AG04449 (cell line): ENCODE measurements around the gene COL23A1.

Experiments used
- CTCF ChIA-PET: fragments of 350-600 bp; formaldehyde crosslinking; extraction: SDS; loops from one replicate; lab custom pipeline; 2021; ENCODE audit warnings: antibody characterized with exemption; lab: Yijun Ruan, JAX
- POLR2A ChIA-PET: fragments of 400-600, 350-600 bp; formaldehyde crosslinking; extraction: SDS; loops from one replicate; lab custom pipeline; 2020; ENCODE audit warnings: antibody characterized with exemption, inconsistent platforms; lab: Yijun Ruan, JAX
- DNase-seq: peaks from one replicate; pipeline ENCODE4 v3.0.0-alpha.2; 2010; ENCODE audit warnings: low read depth, low spot score
- H3K4me3 ChIP-seq: 2 replicates; pipeline ENCODE4 v1.5.1; 2011; ENCODE audit warnings: low read depth, mild to moderate bottlenecking, control low read depth, low read length
- CTCF ChIP-seq: IDR thresholded peaks from one replicate; pipeline ENCODE4 v1.5.1; 2011; ENCODE audit warnings: mild to moderate bottlenecking, moderate library complexity, low read length, control low read depth, inconsistent platforms; ENCODE audit not compliant: insufficient read depth; ENCODE audit errors: missing control alignments

The COL23A1 gene

GRCh38 chr5:178422400-178422775, 167.8 kb downstream of the COL23A1 start:
- ChIA-PET CTCF (no interaction called here), POLR2A (no interaction called here)
- no peak for DNase-seq
- TF ChIP-seq CTCF = no peak
- H3K4me3 ChIP-seq = no peak overlapping the region

DNA sequence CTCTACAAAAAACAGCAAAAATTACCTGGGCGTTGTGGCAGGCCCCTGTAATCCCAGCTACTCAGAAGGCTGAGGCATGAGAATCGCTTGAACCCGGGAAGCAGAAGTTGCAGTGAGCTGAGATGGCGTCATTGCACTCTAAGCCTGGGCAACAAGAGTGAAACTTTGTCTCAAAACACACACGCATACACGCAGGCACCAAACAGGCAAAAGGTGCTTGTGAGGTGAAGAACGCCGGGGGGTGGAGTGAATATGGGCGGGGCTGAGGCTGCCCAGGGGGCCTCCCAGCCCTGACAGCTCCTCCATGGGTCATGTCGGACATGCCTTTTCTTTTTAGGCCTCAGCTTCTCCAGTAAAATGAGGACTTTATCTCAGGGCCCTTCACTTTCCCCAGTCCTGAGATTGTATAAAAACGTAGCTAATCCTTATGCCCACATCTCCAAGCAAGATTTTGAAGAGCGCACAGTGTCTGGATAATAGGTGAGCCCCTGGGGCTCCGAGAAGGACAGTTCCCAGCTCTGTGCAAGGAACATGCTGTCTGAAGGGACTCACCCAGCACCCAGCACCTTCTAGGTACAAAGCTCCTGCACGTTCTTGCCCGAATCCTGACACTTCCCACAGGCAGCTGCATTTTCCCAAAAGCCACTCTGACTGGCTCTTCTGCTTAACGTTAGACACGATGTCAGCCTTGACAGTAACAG, 168.3 kb downstream of the COL23A1 start:
- no peak overlapping the region for H3K4me3 ChIP-seq
- ChIA-PET CTCF (no interaction called here), POLR2A (no interaction called here)
- no peak for DNase-seq
- no peak for TF ChIP-seq CTCF

- ChIA-PET CTCF (no interaction called here), POLR2A (no interaction called here)
- DNase-seq = no peak
- H3K4me3 ChIP-seq = no peak overlapping the region
- no peak for TF ChIP-seq CTCF
Observed at GRCh38 chr5:178421128-178421527, 169.1 kb downstream of the COL23A1 start.

DNA sequence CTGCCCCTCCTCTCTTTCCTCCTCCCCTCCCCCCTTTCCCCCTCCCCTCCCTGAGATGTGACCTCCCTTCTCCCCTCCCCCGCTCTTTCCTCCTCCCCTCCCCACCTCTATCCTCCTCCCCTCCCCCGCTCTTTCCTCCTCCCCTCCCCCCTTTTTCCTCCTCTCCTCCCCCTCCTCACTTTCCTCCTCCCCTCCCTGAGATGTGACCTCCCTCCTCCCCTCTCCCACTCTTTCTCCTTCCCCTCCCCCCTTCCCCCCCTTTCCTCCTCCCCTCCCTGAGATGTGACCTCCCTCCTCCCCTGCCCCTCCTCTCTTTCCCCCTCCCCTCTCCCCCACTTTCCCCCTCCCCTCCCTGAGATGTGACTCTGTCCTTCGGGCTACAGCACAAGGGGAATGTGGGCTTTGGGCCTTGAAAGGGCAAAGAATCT, 169.8 kb downstream of the COL23A1 start:
- POLR2A ChIA-PET = no interaction called here
- TF ChIP-seq CTCF = no peak
- H3K4me3 ChIP-seq = no peak overlapping the region
- no peak for DNase-seq
- CTCF ChIA-PET = no interaction called here

- CTCF ChIA-PET = no interaction called here
- no peak for TF ChIP-seq CTCF
- no peak overlapping the region for H3K4me3 ChIP-seq
- DNase-seq = no peak
- POLR2A ChIA-PET = no interaction called here
Observed at GRCh38 chr5:178419651-178420050, 170.5 kb downstream of the COL23A1 start.

- POLR2A ChIA-PET = no interaction called here
- no peak for DNase-seq
- TF ChIP-seq CTCF = no peak
- CTCF ChIA-PET = no interaction called here
- H3K4me3 ChIP-seq = no peak overlapping the region
Observed at GRCh38 chr5:178419196-178419595, 171.0 kb downstream of the COL23A1 start.
